GM19193 (cell line): Measurements from ENCODE around the gene LKAAEAR1.

Experiments
- POLR2A ChIP-seq: IDR thresholded peaks from 4 replicates; pipeline ENCODE4 v1.6.1; 2011; ENCODE audit not compliant: insufficient read depth, insufficient read length; ENCODE audit errors: extremely low read depth

The LKAAEAR1 gene

GRCh38 chr20:64083804-64084684 is at the start of gene LKAAEAR1:
TSS of gene LKAAEAR1 (minus strand) at chr20:64084398. CDS start at chr20:64084219, 179 bp downstream.
- no peak for TF ChIP-seq POLR2A

- TF ChIP-seq POLR2A = no peak
These were observed 47.2 kb upstream of the LKAAEAR1 start for GRCh38 chr20:64131406-64131805.

GRCh38 chr20:64130876-64131275 is 46.7 kb upstream of the LKAAEAR1 start:
- TF ChIP-seq POLR2A = no peak

DNA sequence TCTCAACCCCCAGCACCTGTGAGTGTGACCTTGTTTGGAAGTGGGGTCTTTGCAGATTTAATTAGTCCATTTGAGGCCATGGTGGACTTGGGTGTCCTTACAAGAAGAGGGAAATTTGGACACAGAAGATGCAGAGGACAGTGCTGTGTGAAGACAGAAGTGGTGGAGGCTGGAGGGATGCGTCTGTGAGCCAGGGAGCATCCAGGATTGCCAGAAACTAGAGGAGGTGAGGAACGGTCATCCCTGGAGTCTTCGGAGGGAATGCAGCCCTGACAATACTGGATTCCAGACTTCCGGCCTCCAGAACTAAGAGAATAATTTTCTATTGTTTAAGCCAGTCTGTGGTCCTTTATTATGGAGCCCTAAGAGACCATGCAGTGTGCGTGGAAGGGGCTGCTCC is 46.1 kb upstream of the LKAAEAR1 start:
- TF ChIP-seq POLR2A = no peak

- TF ChIP-seq POLR2A = no peak
These were observed 45.1 kb upstream of the LKAAEAR1 start for GRCh38 chr20:64129146-64129782.

DNA sequence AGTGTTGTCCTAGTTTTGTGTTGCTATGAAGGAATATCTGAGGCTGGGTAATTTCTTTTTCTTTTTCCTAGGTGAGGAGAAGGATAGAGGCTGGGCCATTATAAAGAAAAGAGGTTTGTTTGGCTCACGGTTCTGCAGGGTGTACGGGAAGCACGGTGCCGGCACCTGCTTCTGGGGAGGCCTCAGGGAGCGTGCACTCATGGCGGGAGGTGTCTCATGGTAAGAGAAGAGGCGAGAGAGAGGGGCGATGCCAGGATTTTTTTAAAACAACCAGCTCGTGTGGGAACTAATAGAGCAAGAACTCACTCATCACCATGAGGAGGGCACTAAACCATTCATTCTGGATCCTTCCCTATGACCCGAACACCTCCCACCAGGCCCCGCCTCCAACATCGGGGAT is 37.4 kb upstream of the LKAAEAR1 start:
- TF ChIP-seq POLR2A = no peak

GRCh38 chr20:64119681-64120341 is 35.6 kb upstream of the LKAAEAR1 start:
- no peak for TF ChIP-seq POLR2A

- no peak for TF ChIP-seq POLR2A
These were observed 35.1 kb upstream of the LKAAEAR1 start for GRCh38 chr20:64119301-64119680.

GRCh38 chr20:64116541-64117431 is 32.6 kb upstream of the LKAAEAR1 start:
- TF ChIP-seq POLR2A = no peak

DNA sequence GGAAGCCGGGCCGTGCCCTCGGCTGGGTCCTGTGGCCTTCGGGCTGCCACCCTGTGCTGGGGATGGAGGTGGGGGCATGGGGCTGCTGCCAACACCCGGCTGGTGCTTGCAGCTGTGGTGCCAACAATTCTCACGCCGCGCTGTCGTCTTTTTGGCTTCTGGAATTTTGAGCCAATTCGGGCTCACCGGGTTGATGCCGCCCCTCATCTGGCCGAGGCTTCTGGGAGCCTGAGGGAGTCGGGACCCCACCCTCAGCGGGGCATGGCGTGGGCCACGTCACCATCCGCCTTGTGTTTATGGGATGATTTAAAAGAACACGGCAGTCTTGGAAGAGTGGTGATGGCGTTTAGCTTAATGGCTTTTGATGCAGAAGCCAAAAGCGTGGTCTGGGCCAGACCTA is 31.8 kb upstream of the LKAAEAR1 start:
- TF ChIP-seq POLR2A = no peak

DNA sequence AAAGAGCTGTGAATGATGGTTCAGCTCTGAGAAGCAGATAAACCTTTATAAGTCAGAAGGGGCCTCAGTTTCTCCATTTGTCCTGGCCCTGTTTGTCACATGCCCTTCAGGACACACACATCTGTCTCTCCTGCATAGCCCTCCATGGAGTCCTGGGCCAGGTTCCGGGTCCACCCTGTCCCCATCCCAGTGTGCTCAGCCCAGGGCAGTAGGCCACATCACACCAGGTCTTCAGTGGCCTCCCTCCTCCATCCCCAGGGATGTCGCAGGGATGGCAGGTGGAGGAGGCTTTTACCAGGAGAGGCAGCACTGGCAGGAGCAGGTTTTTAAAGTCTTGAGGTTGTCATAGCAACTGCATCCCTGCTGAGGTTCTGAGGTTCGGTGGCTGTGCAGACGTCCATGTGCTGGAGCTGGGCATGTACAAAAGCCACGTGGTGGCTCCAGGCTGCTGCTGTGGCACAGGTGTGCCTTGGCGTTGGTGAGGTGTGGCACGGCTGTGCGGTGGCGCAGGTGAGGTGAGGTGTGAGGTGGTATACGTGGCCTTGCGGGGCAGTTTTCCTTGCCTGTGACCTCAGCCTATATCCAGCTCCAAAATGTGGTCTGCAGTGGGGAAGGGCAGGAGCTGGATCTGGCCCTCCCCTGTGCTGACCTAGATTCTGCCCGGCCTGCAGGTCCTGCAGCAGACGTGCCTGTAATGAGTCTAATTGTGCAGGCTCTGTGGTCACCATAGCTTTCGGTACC is 31.1 kb upstream of the LKAAEAR1 start:
- no peak for TF ChIP-seq POLR2A

- TF ChIP-seq POLR2A = no peak
These were observed 30.3 kb upstream of the LKAAEAR1 start for GRCh38 chr20:64114356-64114971.

GRCh38 chr20:64113796-64114355 is 29.7 kb upstream of the LKAAEAR1 start:
- no peak for TF ChIP-seq POLR2A
